ENCODE data around the gene FAM13A.

The FAM13A gene

GRCh38 chr4:88693792-88694191 lies 363.2 kb downstream of the FAM13A start:
- in situ Hi-C loops (cut with MboI; ENCODE audit: low sequenced_read_pairs, unreplicated experiment): no loop called here
- DNase-seq (ENCODE audit: low spot score): no peak

GRCh38 chr4:88690355-88690754 lies 366.6 kb downstream of the FAM13A start:
- no peak for TF ChIP-seq CTCF (IDR thresholded peaks at IDR 0.05; ENCODE audit: borderline replicate concordance, control extremely low read depth, extremely low read depth, insufficient read depth, missing control alignments)
- DNase-seq (ENCODE audit: low spot score): no peak
- in situ Hi-C loops (cut with MboI; ENCODE audit: low sequenced_read_pairs, unreplicated experiment): no loop called here

More at GRCh38 chr4:88693792-88694191, 363.2 kb downstream of the FAM13A start:
- TF ChIP-seq CTCF (IDR thresholded peaks at IDR 0.05; ENCODE audit: borderline replicate concordance, control extremely low read depth, extremely low read depth, insufficient read depth, missing control alignments): no peak

GRCh38 chr4:88681209-88681608 lies 375.8 kb downstream of the FAM13A start:
- in situ Hi-C loops (cut with MboI; ENCODE audit: low sequenced_read_pairs, unreplicated experiment): no loop called here
- TF ChIP-seq CTCF (IDR thresholded peaks at IDR 0.05; ENCODE audit: borderline replicate concordance, control extremely low read depth, extremely low read depth, insufficient read depth, missing control alignments): no peak
- no peak for DNase-seq (ENCODE audit: low spot score)

Measured in GM13976 (cell line).